Neural cell (in vitro differentiated cells): ENCODE results near the gene CFAP99.

Experiments used
- EP300 ChIP-seq: fragments of 450-650 bp; conservative IDR thresholded peaks from 2 replicates; pipeline ENCODE4 v1.6.1; 2014; ENCODE audit warnings: antibody characterized with exemption, mild to moderate bottlenecking, moderate library complexity; ENCODE audit not compliant: poor library complexity, severe bottlenecking
- RAD21 ChIP-seq: fragments of 450-650 bp; conservative IDR thresholded peaks from 2 replicates; pipeline ENCODE4 v1.6.1; 2014; ENCODE audit warnings: antibody characterized with exemption, mild to moderate bottlenecking, moderate library complexity

- TF ChIP-seq RAD21: no peak
- TF ChIP-seq EP300: no peak
These were observed 31.0 kb downstream of the CFAP99 start for GRCh38 chr4:2449511-2450392.
